Activated CD8-positive, alpha-beta T cell treated with anti-CD3 and anti-CD28 coated beads, Interleukin-2, amount 10 ng/mL, durations not matched to agents 7 days and 5 days (primary cell): ENCODE data around the gene RFFL. TPM values are rescaled to one million over a fixed set of nuclear protein-coding genes. Genes with fewer than 3 reads are reported as not detected.
A peak's percentile ranks its signal among the peaks of the same experiment; 100 is the strongest.
"Not testable (repeated sequence)": the region's sequence is repeated elsewhere in the genome, so short reads cannot be mapped to it uniquely, and the experiment has no call there.

Experiments used
- ATAC-seq: fragments of 150-1000 bp; cut with Tn5 transposase; one replicate; pipeline ENCODE4 v1.10.0; 2021; ENCODE audit warnings: moderate library complexity
- CTCF ChIA-PET: fragments of 350-600 bp; sonication (Branson Sonifier 250); formaldehyde crosslinking; loops from one replicate; lab custom pipeline; 2021; ENCODE audit warnings: antibody characterized with exemption; lab: Charles Lee
- POLR2A ChIA-PET: fragments of 350-600 bp; sonication (Branson Sonifier 250); formaldehyde crosslinking; loops from one replicate; lab custom pipeline; 2021; ENCODE audit warnings: antibody characterized with exemption; lab: Charles Lee
- DNase-seq: peaks from one replicate; pipeline ENCODE4 v3.0.0-alpha.2; 2020
- H3K27ac Mint-ChIP-seq: one replicate; pipeline ENCODE4 v1.8.0; 2021; ENCODE audit warnings: mild to moderate bottlenecking, mixed read lengths
- H3K27me3 Mint-ChIP-seq: one replicate; pipeline ENCODE4 v1.8.0; 2021; ENCODE audit warnings: low read depth, mixed read lengths
- H3K36me3 Mint-ChIP-seq: one replicate; pipeline ENCODE4 v1.8.0; 2021; ENCODE audit warnings: low read depth, mixed read lengths
- H3K4me1 Mint-ChIP-seq: one replicate; pipeline ENCODE4 v1.8.0; 2021; ENCODE audit warnings: low read depth, mixed read lengths
- H3K4me3 Mint-ChIP-seq: one replicate; pipeline ENCODE4 v1.8.0; 2021; ENCODE audit warnings: mild to moderate bottlenecking, mixed read lengths
- H3K9me3 Mint-ChIP-seq: one replicate; pipeline ENCODE4 v1.8.0; 2022; ENCODE audit warnings: mixed read lengths; ENCODE audit not compliant: insufficient read depth
- total RNA-seq, 2 experiments: library from RNA; stranded (reverse); gene quantifications; one replicate each; pipeline ENCODE4 v1.2.3, GENCODE V29; 2021

RFFL gene
- total RNA-seq, 2 experiments from 2014 or later, result 26.4 to 29.1 TPM

- H3K27me3 Mint-ChIP-seq, CTCF ChIA-PET, H3K9me3 Mint-ChIP-seq, ATAC-seq, H3K27ac Mint-ChIP-seq, H3K4me3 Mint-ChIP-seq, DNase-seq: not testable (repeated sequence)
- POLR2A ChIA-PET, result interaction anchor here (1.2 kb wide), 1 partner anchor 67 kb away, joined by 3 read pairs; the partner anchor contains the start of genes CCT6B and ZNF830
- Mint-ChIP-seq H3K36me3 (peaks cover 13% of the 10 kb centered on the region), H3K4me1 (peaks cover 42% of the 10 kb centered on the region)
Observed at GRCh38 chr17:35028097-35028496, 35.4 kb downstream of the RFFL start.

GRCh38 chr17:35025541-35025940, 38.0 kb downstream of the RFFL start:
- H3K27ac Mint-ChIP-seq, result no peak overlapping the region
- H3K27me3 Mint-ChIP-seq, result no peaks in the 10 kb centered on the region

GRCh38 chr17:35023538-35023937, 40.0 kb downstream of the RFFL start:
- no peaks in the 10 kb centered on the region for H3K27me3 Mint-ChIP-seq
- H3K4me3 Mint-ChIP-seq, result no peak overlapping the region
- POLR2A ChIA-PET, result interaction anchor here (1.1 to 2.8 kb wide), 9 partner anchors 11 to 98 kb away, joined by 3 to 32 read pairs (median 5); partner anchors contain the start of genes FNDC8 and RFFL
- H3K36me3 Mint-ChIP-seq, result peaks cover 22% of the 10 kb centered on the region
- peak overlapping the region; percentile 98 for H3K27ac Mint-ChIP-seq
- DNase-seq, result no peak
- peaks cover 43% of the 10 kb centered on the region for H3K4me1 Mint-ChIP-seq
- no peak for ATAC-seq
- H3K9me3 Mint-ChIP-seq, result no peaks in the 10 kb centered on the region
- CTCF ChIA-PET, result interaction anchor here (0.9 to 3.3 kb wide), 19 partner anchors 9 to 481 kb away, joined by 3 to 57 read pairs (median 6); partner anchors contain the start of gene RFFL

More at GRCh38 chr17:35025541-35025940, 38.0 kb downstream of the RFFL start:
- H3K36me3 Mint-ChIP-seq, result peaks cover 16% of the 10 kb centered on the region
- ChIA-PET CTCF (interaction anchor here (0.6 to 2.2 kb wide), 5 partner anchors 9 to 93 kb away, joined by 3 to 7 read pairs (median 5); partner anchors contain the start of genes RAD51D and RFFL), POLR2A (no interaction called here)
- peaks cover 51% of the 10 kb centered on the region for H3K4me1 Mint-ChIP-seq
- ATAC-seq (no peak), DNase-seq (no peak)
- H3K4me3 Mint-ChIP-seq, result no peak overlapping the region
- no peaks in the 10 kb centered on the region for H3K9me3 Mint-ChIP-seq

GRCh38 chr17:35022536-35023063, 40.9 kb downstream of the RFFL start:
- H3K27me3 Mint-ChIP-seq, result no peaks in the 10 kb centered on the region
- H3K36me3 Mint-ChIP-seq, result peaks cover 22% of the 10 kb centered on the region
- peak; percentile 87 for DNase-seq
- no peaks in the 10 kb centered on the region for H3K9me3 Mint-ChIP-seq
- H3K27ac Mint-ChIP-seq, result peak overlapping the region; percentile 98
- ChIA-PET CTCF (interaction anchor here (0.6 to 3.3 kb wide), 30 partner anchors 8 to 480 kb away, joined by 3 to 57 read pairs (median 5); partner anchors contain the start of gene RFFL), POLR2A (interaction anchor here (0.5 to 2.8 kb wide), 24 partner anchors 8 to 515 kb away, joined by 3 to 32 read pairs (median 4); partner anchors contain the start of genes FNDC8, LIG3, RAD51D and RFFL)
- peaks cover 40% of the 10 kb centered on the region for H3K4me1 Mint-ChIP-seq
- ATAC-seq, result peak; percentile 100
- H3K4me3 Mint-ChIP-seq, result peak overlapping the region; percentile 66

- H3K9me3 Mint-ChIP-seq, result no peaks in the 10 kb centered on the region
- peak overlapping the region; percentile 98 for H3K27ac Mint-ChIP-seq
- POLR2A ChIA-PET, result interaction anchor here (0.5 to 2.8 kb wide), 20 partner anchors 7 to 516 kb away, joined by 3 to 32 read pairs (median 4); partner anchors contain the start of genes LIG3, RAD51D and SLFN12L
- CTCF ChIA-PET, result interaction anchor here (0.7 to 3.3 kb wide), 20 partner anchors 7 to 479 kb away, joined by 3 to 57 read pairs (median 6); partner anchors contain the start of gene RFFL
- no peak for ATAC-seq
- H3K36me3 Mint-ChIP-seq, result peaks cover 22% of the 10 kb centered on the region
- H3K27me3 Mint-ChIP-seq, result no peaks in the 10 kb centered on the region
- peak overlapping the region; percentile 66 for H3K4me3 Mint-ChIP-seq
- DNase-seq, result no peak
- H3K4me1 Mint-ChIP-seq, result peaks cover 40% of the 10 kb centered on the region
Observed at GRCh38 chr17:35021520-35022380, 41.8 kb downstream of the RFFL start.

GRCh38 chr17:35019386-35020179, 43.9 kb downstream of the RFFL start:
- Mint-ChIP-seq H3K4me1 (peaks cover 37% of the 10 kb centered on the region), H3K27ac (no peak overlapping the region), H3K4me3 (no peak overlapping the region), H3K27me3 (no peaks in the 10 kb centered on the region), H3K9me3 (no peaks in the 10 kb centered on the region), H3K36me3 (peaks cover 27% of the 10 kb centered on the region)
- ChIA-PET CTCF (interaction anchor here (0.8 to 1.5 kb wide), 6 partner anchors 10 to 100 kb away, joined by 3 to 6 read pairs (median 5); partner anchors contain the start of gene RAD51D), POLR2A (interaction anchor here (1.0 to 1.5 kb wide), 3 partner anchors 9 to 69 kb away, joined by 3 to 4 read pairs (median 4); partner anchors contain the start of gene LIG3)
- no peak for DNase-seq
- ATAC-seq, result no peak

- peaks cover 27% of the 10 kb centered on the region for H3K36me3 Mint-ChIP-seq
- ChIA-PET POLR2A (interaction anchor here (0.9 to 1.5 kb wide), 4 partner anchors 8 to 100 kb away, joined by 3 to 4 read pairs (median 4); partner anchors contain the start of gene LIG3), CTCF (interaction anchor here (0.8 to 1.5 kb wide), 7 partner anchors 10 to 101 kb away, joined by 3 to 6 read pairs (median 5); partner anchors contain the start of genes RAD51D and RFFL)
- H3K4me3 Mint-ChIP-seq, result no peak overlapping the region
- no peaks in the 10 kb centered on the region for H3K27me3 Mint-ChIP-seq
- H3K27ac Mint-ChIP-seq, result no peak overlapping the region
- DNase-seq, result no peak
- no peak for ATAC-seq
- no peaks in the 10 kb centered on the region for H3K9me3 Mint-ChIP-seq
- H3K4me1 Mint-ChIP-seq, result peaks cover 29% of the 10 kb centered on the region
Observed at GRCh38 chr17:35018814-35019213, 44.7 kb downstream of the RFFL start.

GRCh38 chr17:35017021-35017420, 46.5 kb downstream of the RFFL start:
- ATAC-seq, result no peak
- Mint-ChIP-seq H3K27me3 (no peaks in the 10 kb centered on the region), H3K36me3 (peaks cover 27% of the 10 kb centered on the region), H3K9me3 (no peaks in the 10 kb centered on the region), H3K4me3 (no peak overlapping the region), H3K27ac (no peak overlapping the region), H3K4me1 (peaks cover 11% of the 10 kb centered on the region)
- ChIA-PET POLR2A (no interaction called here), CTCF (interaction anchor here (1.2 kb wide), 1 partner anchor 80 kb away, joined by 3 read pairs; no protein-coding TSS in a partner anchor)
- no peak for DNase-seq

- Mint-ChIP-seq H3K27ac (no peak overlapping the region), H3K36me3 (peaks cover 28% of the 10 kb centered on the region), H3K27me3 (no peaks in the 10 kb centered on the region), H3K9me3 (no peaks in the 10 kb centered on the region), H3K4me1 (peaks cover 4% of the 10 kb centered on the region), H3K4me3 (no peak overlapping the region)
- CTCF ChIA-PET, result interaction anchor here (1.1 to 1.2 kb wide), 2 partner anchors 78 to 81 kb away, joined by 3 read pairs; no protein-coding TSS in a partner anchor
- ATAC-seq (no peak), DNase-seq (no peak)
- POLR2A ChIA-PET, result interaction anchor here (1.0 kb wide), 1 partner anchor 73 kb away, joined by 3 read pairs; no protein-coding TSS in a partner anchor
Observed at GRCh38 chr17:35016369-35016768, 47.1 kb downstream of the RFFL start.

- ATAC-seq (no peak), DNase-seq (no peak)
- Mint-ChIP-seq H3K27me3 (no peaks in the 10 kb centered on the region), H3K27ac (peak overlapping the region; percentile 8), H3K4me3 (no peak overlapping the region), H3K36me3 (peaks cover 44% of the 10 kb centered on the region), H3K4me1 (no peaks in the 10 kb centered on the region), H3K9me3 (no peaks in the 10 kb centered on the region)
- ChIA-PET POLR2A (interaction anchor here (1.6 kb wide), 1 partner anchor 11 kb away, joined by 5 read pairs; no protein-coding TSS in a partner anchor), CTCF (interaction anchor here (1.2 kb wide), 1 partner anchor 11 kb away, joined by 9 read pairs; no protein-coding TSS in a partner anchor)
Observed at GRCh38 chr17:35011671-35012216, 51.8 kb downstream of the RFFL start.
